ENCODE results near the gene DNAJA4.

- TF ChIP-seq POLR2A (IDR thresholded peaks at IDR 0.05) (no peak), CTCF (IDR thresholded peaks at IDR 0.05) (no peak)
These were observed 34.6 kb upstream of the DNAJA4 start for GRCh38 chr15:78229431-78230406.

All from lower leg skin (tissue), 3 donors.